GM12878 (cell line): ENCODE data around the gene POU6F2. TPM values are rescaled to one million over a fixed set of nuclear protein-coding genes. Genes with fewer than 3 reads are reported as not detected.

Experiments used
- ATAC-seq: fragments of 200-7000 bp; cut with Tn5 transposase; 3 replicates; pipeline ENCODE4 v1.9.1; 2020; ENCODE audit warnings: mild to moderate bottlenecking, moderate library complexity
- BruUV-seq: library from RNA; stranded (reverse); fragments of 400-500 nt; replicated peaks from 2 replicates; lab custom pipeline; 2021; lab: Mats Ljungman, UMichigan
- CTCF ChIA-PET: fragments of 300-600 bp; sonication (Branson Sonifier 250); formaldehyde crosslinking; extraction: SDS; loops from one replicate; lab custom pipeline; 2021; ENCODE audit warnings: inconsistent platforms; lab: Yijun Ruan, JAX
- POLR2A ChIA-PET: fragments of 350-600 bp; formaldehyde crosslinking; extraction: SDS; loops from one replicate; lab custom pipeline; 2021; ENCODE audit warnings: inconsistent platforms; lab: Charles Lee
- RAD21 ChIA-PET: fragments of 300-600 bp; sonication (Branson Sonifier 250); formaldehyde crosslinking; loops from one replicate; lab custom pipeline; 2023; ENCODE audit warnings: antibody characterized with exemption; ENCODE audit not compliant: unreplicated experiment; lab: Charles Lee
- SMC1A ChIA-PET: fragments of 300-600 bp; sonication (Branson Sonifier 250); formaldehyde crosslinking; loops from one replicate; lab custom pipeline; 2023; ENCODE audit not compliant: unreplicated experiment, uncharacterized antibody; lab: Charles Lee
- DNase-seq: peaks from one replicate; pipeline ENCODE4 v3.0.0-alpha.2; 2011; ENCODE audit warnings: low read depth, low spot score
- FAIRE-seq: peaks from 3 replicates; lab custom pipeline; 2011; peaks lifted over from hg19 to GRCh38; lab: Jason Lieb, UNC
- H2AFZ ChIP-seq: 2 replicates; pipeline ENCODE4 v1.6.0; 2011; ENCODE audit warnings: low read depth, low read length, control low read depth; ENCODE audit not compliant: control insufficient read depth
- H3K27ac ChIP-seq: 2 replicates; pipeline ENCODE4 v1.5.1; 2011; ENCODE audit warnings: control low read depth; ENCODE audit not compliant: control insufficient read depth, insufficient read depth
- H3K27me3 ChIP-seq, 2 experiments: replicated peaks in 1 of 2; 2 replicates each; pipeline versions ENCODE4 v1.6.0 to v1.6.1; 2011; ENCODE audit warnings: low read length in 1 of 2; ENCODE audit not compliant: control insufficient read depth in 2 of 2, insufficient read depth in 2 of 2
- H3K36me3 ChIP-seq, 2 experiments: 2 replicates each; pipeline ENCODE4 v1.5.1; 2011; ENCODE audit warnings: low read length in 1 of 2; ENCODE audit not compliant: control insufficient read depth in 2 of 2, insufficient read depth in 2 of 2
- H3K4me1 ChIP-seq: 2 replicates; pipeline ENCODE4 v1.6.1; 2011; ENCODE audit warnings: mild to moderate bottlenecking, low read length, moderate library complexity, mixed read lengths; ENCODE audit not compliant: control insufficient read depth, insufficient read depth
- H3K4me2 ChIP-seq: 2 replicates; pipeline ENCODE4 v1.6.0; 2011; ENCODE audit warnings: control low read depth; ENCODE audit not compliant: control insufficient read depth, insufficient read depth
- H3K4me3 ChIP-seq: fragments of 200-600 bp; sonication (generic); 2 replicates; pipeline ENCODE4 v1.5.1; 2016
- H3K79me2 ChIP-seq: 2 replicates; pipeline ENCODE4 v1.6.0; 2011; ENCODE audit warnings: low read length; ENCODE audit not compliant: control insufficient read depth, insufficient read depth
- H3K9ac ChIP-seq: 2 replicates; pipeline ENCODE4 v1.8.0; 2011; ENCODE audit warnings: low read length, control low read depth, mixed read lengths; ENCODE audit not compliant: control insufficient read depth, insufficient read depth
- H3K9me3 ChIP-seq: replicated peaks from 3 replicates; pipeline ENCODE4 v1.5.1; 2011; ENCODE audit warnings: mild to moderate bottlenecking, low read length; ENCODE audit not compliant: control insufficient read depth, insufficient read depth
- H4K20me1 ChIP-seq: 2 replicates; pipeline ENCODE4 v1.6.0; 2011; ENCODE audit not compliant: control insufficient read depth, insufficient read depth
- BHLHE40 ChIP-seq, 2 experiments: fragments of 450-650 bp in 1 of 2; IDR thresholded peaks; 2 replicates each; pipeline ENCODE4 v1.6.1; 2011 to 2017; ENCODE audit warnings: low read depth in 2 of 2, borderline replicate concordance in 1 of 2, improper control_type of control experiment in 1 of 2, low read length in 1 of 2, mild to moderate bottlenecking in 1 of 2
- CEBPB ChIP-seq, 2 experiments: fragments of 150-350 bp in 1 of 2; IDR thresholded peaks; 2 replicates each; pipeline ENCODE4 v1.6.1; 2012 to 2014; ENCODE audit warnings: low read depth in 2 of 2, low read length in 2 of 2, borderline replicate concordance in 1 of 2, inconsistent platforms in 1 of 2
- ESRRA ChIP-seq: IDR thresholded peaks from 2 replicates; pipeline ENCODE4 v1.6.1; 2012; ENCODE audit warnings: mild to moderate bottlenecking, low read length, improper control_type of control experiment
- GABPA ChIP-seq: IDR thresholded peaks from 2 replicates; pipeline ENCODE4 v1.6.1; 2014; ENCODE audit warnings: antibody characterized with exemption, low read depth, mild to moderate bottlenecking, inconsistent platforms
- GATAD2B ChIP-seq: fragments of 450-650 bp; conservative IDR thresholded peaks from 2 replicates; pipeline ENCODE4 v1.6.1; 2017; ENCODE audit warnings: low read depth, mild to moderate bottlenecking, moderate library complexity
- MEF2B ChIP-seq: fragments of 450-650 bp; IDR thresholded peaks from 2 replicates; pipeline ENCODE4 v1.6.1; 2018; ENCODE audit warnings: mild to moderate bottlenecking, moderate library complexity; ENCODE audit not compliant: partially characterized antibody, poor library complexity, severe bottlenecking
- MXI1 ChIP-seq: fragments of 150-350 bp; IDR thresholded peaks from 2 replicates; pipeline ENCODE4 v1.6.1; 2011; ENCODE audit warnings: low read depth, mild to moderate bottlenecking, inconsistent platforms, low read length, improper control_type of control experiment
- PML ChIP-seq: IDR thresholded peaks from 2 replicates; pipeline ENCODE4 v1.6.1; 2012; ENCODE audit warnings: low read length, inconsistent platforms
- RELA ChIP-seq: fragments of 450-650 bp; IDR thresholded peaks from 2 replicates; pipeline ENCODE4 v1.8.0; 2014; ENCODE audit warnings: borderline replicate concordance; ENCODE audit not compliant: partially characterized antibody
- RUNX3 ChIP-seq: IDR thresholded peaks from 2 replicates; pipeline ENCODE4 v1.6.1; 2012; ENCODE audit warnings: low read length, inconsistent platforms
- SIN3A ChIP-seq: IDR thresholded peaks from 2 replicates; pipeline ENCODE4 v1.6.1; 2012; ENCODE audit warnings: low read depth, low read length, improper control_type of control experiment
- SREBF1 ChIP-seq: IDR thresholded peaks from 2 replicates; pipeline ENCODE4 v1.6.1; 2012; ENCODE audit warnings: mild to moderate bottlenecking, low read length
- SREBF2 ChIP-seq: IDR thresholded peaks from 2 replicates; pipeline ENCODE4 v1.6.1; 2012; ENCODE audit warnings: mild to moderate bottlenecking, low read length
- STAT3 ChIP-seq: IDR thresholded peaks from 2 replicates; pipeline ENCODE4 v1.6.1; 2011; ENCODE audit warnings: low read depth, low read length, improper control_type of control experiment
- TAF1 ChIP-seq: IDR thresholded peaks from 2 replicates; pipeline ENCODE4 v1.6.1; 2011; ENCODE audit warnings: mild to moderate bottlenecking, low read depth, low read length, borderline replicate concordance
- ZSCAN29 ChIP-seq: fragments of 450-650 bp; IDR thresholded peaks from 2 replicates; pipeline ENCODE4 v1.6.1; 2017; ENCODE audit warnings: mild to moderate bottlenecking, moderate library complexity
- WGBS: methylation state at CpG from one replicate; pipeline ENCODE4 v1.1.6; 2016; ENCODE audit warnings: low lambda C conversion rate; ENCODE audit not compliant: insufficient replicate concordance, insufficient coverage; ENCODE audit errors: missing lambda C conversion rate; 5-methylcytosine and 5-hydroxymethylcytosine counted together
- in situ Hi-C: fragments of 300-500 bp; cut with MboI; formaldehyde crosslinking; loops from 9 replicates; pipeline ENCODE4 v1.14.3; 2018; ENCODE audit warnings: mixed read lengths
- intact Hi-C: fragments of 100-400 bp; cut with micrococcal nuclease; formaldehyde crosslinking; loops from one replicate; pipeline ENCODE4 v1.14.2; 2022; ENCODE audit not compliant: unreplicated experiment
- polyA plus RNA-seq, 11 experiments: library from polyadenylated mRNA; depleted of rRNA in 4 of 11; unstranded in 6 of 11; stranded (reverse) in 5 of 11; fragments of >200 nt; fragmentation: Nextera tagmentation in 4 of 11; fragmentation: Illumina TruSeq in 1 of 11; extraction: Ambion mirVana in 4 of 11; extraction: Trizol in 1 of 11; gene quantifications; 1 replicate in 1 of 11; 2 replicates in 10 of 11; pipeline versions ENCODE4 v1.2.1 to v1.2.3, GENCODE V29; 2011 to 2016; ENCODE audit warnings: inconsistent platforms in 2 of 11, missing spikeins in 2 of 11, low read depth in 1 of 11
- total RNA-seq, 4 experiments: library from RNA; depleted of rRNA in 3 of 4; stranded (reverse); fragments of >200 nt in 3 of 4; fragmentation: Illumina TruSeq in 1 of 4; extraction: Trizol in 1 of 4; gene quantifications; 2 replicates each; pipeline versions ENCODE4 v1.2.1 to v1.2.3, GENCODE V29; 2013 to 2021
- TF ChIP-seq, protein P1 (sequence below): IDR thresholded peaks from 2 replicates; pipeline ENCODE4 v1.6.1; 2011; ENCODE audit warnings: mild to moderate bottlenecking, low read depth, low read length, moderate library complexity; ENCODE audit not compliant: insufficient replicate concordance
- TF ChIP-seq, protein P2 (sequence below): fragments of 450-650 bp; IDR thresholded peaks from 2 replicates; pipeline ENCODE4 v1.6.1; 2017; ENCODE audit warnings: low read depth, mild to moderate bottlenecking, moderate library complexity
- TF ChIP-seq, protein P3 (sequence below): fragments of 450-650 bp; IDR thresholded peaks from 2 replicates; pipeline ENCODE4 v1.6.1; 2016; ENCODE audit warnings: mild to moderate bottlenecking

POU6F2 gene
- total and polyA plus RNA-seq, 10 of the 15 experiments (the other 5 are each of a cell fraction or from before 2014, with no cell fraction given) = 0.10 TPM; not detected in 9

DNA sequence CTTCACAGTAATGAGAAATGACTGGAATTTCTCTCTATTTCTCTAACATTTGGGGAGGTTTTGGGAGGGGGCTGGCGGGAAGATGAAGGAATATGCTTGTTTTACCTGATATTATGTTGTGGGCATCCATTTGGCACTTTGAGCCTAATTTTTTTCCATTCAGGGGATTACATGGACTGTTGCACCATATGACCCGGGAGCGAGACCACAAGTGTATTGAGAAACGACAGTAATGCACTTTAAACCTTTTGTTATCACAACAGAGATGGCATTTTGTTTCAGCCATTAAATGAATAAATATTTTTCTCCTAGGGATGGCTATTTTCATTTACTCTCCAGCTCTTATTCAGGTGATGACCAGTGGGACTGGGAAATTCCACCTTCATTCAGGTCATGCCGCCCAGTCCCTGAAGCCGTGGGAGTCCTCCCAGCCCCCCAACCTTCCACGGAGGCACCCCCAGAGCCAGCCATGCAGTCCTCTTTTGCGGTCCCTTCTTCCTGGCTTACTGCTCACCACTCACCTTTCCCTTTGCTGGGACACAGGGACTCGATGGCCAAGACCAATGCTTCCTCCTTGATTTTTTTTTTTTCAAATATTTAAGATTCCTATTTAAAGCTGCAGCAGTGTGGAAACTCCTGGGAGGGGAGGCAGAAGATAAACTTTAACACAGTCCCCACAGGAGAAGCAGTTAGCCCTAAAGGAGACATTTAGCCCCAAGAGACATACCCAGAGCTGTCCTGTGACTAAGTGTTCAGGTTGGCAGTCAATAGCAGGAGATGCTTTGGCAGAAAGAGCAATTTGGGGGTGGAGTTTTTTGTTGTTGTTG lies 397.6 kb downstream of the POU6F2 start:
- no peak for FAIRE-seq
- intact Hi-C loops = no loop called here
- ATAC-seq = no peak

More for the DNA sequence above, 397.6 kb downstream of the POU6F2 start:
- POLR2A ChIA-PET = interaction anchor here (0.7 kb wide), 1 partner anchor 949 kb away, joined by 3 read pairs; no protein-coding TSS in a partner anchor
- DNase-seq = no peak
- no TSS peak for BruUV-seq
- CTCF ChIA-PET = no interaction called here
- RAD21 ChIA-PET = no interaction called here
- Histone ChIP-seq H3K27ac (no peak overlapping the region), H3K4me1 (no peaks in the 10 kb centered on the region)
- TF ChIP-seq SIN3A (no peak), SREBF1 (no peak), MXI1 (no peak), CEBPB (IDR thresholded peaks at IDR 0.05; ENCODE audit: borderline replicate concordance in 1 of 2, low read depth in 2 of 2, low read length in 2 of 2) (no peak), STAT3 (no peak), ZSCAN29 (no peak), GATAD2B (no peak), RUNX3 (no peak), MEF2B (no peak), BHLHE40 (IDR thresholded peaks at IDR 0.05; ENCODE audit: borderline replicate concordance in 1 of 2, low read depth in 2 of 2, low read length in 1 of 2) (no peak), PML (no peak), TAF1 (no peak), GABPA (no peak), RELA (no peak), SREBF2 (no peak), ESRRA (no peak)
- TF ChIP-seq, protein P1, sequence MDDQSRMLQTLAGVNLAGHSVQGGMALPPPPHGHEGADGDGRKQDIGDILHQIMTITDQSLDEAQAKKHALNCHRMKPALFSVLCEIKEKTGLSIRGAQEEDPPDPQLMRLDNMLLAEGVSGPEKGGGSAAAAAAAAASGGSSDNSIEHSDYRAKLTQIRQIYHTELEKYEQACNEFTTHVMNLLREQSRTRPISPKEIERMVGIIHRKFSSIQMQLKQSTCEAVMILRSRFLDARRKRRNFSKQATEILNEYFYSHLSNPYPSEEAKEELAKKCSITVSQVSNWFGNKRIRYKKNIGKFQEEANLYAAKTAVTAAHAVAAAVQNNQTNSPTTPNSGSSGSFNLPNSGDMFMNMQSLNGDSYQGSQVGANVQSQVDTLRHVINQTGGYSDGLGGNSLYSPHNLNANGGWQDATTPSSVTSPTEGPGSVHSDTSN = no peak
- TF ChIP-seq, protein P2, sequence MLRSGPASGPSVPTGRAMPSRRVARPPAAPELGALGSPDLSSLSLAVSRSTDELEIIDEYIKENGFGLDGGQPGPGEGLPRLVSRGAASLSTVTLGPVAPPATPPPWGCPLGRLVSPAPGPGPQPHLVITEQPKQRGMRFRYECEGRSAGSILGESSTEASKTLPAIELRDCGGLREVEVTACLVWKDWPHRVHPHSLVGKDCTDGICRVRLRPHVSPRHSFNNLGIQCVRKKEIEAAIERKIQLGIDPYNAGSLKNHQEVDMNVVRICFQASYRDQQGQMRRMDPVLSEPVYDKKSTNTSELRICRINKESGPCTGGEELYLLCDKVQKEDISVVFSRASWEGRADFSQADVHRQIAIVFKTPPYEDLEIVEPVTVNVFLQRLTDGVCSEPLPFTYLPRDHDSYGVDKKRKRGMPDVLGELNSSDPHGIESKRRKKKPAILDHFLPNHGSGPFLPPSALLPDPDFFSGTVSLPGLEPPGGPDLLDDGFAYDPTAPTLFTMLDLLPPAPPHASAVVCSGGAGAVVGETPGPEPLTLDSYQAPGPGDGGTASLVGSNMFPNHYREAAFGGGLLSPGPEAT = no peak
- TF ChIP-seq, protein P3, sequence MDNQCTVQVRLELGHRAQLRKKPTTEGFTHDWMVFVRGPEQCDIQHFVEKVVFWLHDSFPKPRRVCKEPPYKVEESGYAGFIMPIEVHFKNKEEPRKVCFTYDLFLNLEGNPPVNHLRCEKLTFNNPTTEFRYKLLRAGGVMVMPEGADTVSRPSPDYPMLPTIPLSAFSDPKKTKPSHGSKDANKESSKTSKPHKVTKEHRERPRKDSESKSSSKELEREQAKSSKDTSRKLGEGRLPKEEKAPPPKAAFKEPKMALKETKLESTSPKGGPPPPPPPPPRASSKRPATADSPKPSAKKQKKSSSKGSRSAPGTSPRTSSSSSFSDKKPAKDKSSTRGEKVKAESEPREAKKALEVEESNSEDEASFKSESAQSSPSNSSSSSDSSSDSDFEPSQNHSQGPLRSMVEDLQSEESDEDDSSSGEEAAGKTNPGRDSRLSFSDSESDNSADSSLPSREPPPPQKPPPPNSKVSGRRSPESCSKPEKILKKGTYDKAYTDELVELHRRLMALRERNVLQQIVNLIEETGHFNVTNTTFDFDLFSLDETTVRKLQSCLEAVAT = no peak
- TF ChIP-seq, all 136 proteins: peak for 0
- WGBS = 37% methylated on average over 9 of the region's 9 CpGs
- in situ Hi-C loops = no loop called here
- Histone ChIP-seq H3K4me3 (no peak overlapping the region), H2AFZ (no peak overlapping the region), H3K79me2 (no peaks in the 10 kb centered on the region), H3K9ac (no peak overlapping the region), H3K36me3 (no peaks in the 10 kb centered on the region), H3K4me2 (no peak overlapping the region), H4K20me1 (no peaks in the 10 kb centered on the region), H3K9me3 (no peaks in the 10 kb centered on the region), H3K27me3 (no peaks in the 10 kb centered on the region; a peak in 1 of 4 replicates)
- SMC1A ChIA-PET = no interaction called here
